ENCODE measurements around the gene WSCD2. TPM values are rescaled to one million over a fixed set of nuclear protein-coding genes. Genes with fewer than 3 reads are reported as not detected.

The WSCD2 gene
- total RNA-seq, 3 donors from 2014 or later, result 0.53 to 2.0 (median 0.72) TPM

GRCh38 chr12:108194585-108194984, 65.5 kb downstream of the WSCD2 start:
- no peak overlapping the region for H3K4me3 ChIP-seq
- no peak for TF ChIP-seq CTCF (IDR thresholded peaks at IDR 0.05)
- no peak for ATAC-seq
- intact Hi-C loops (cut with DNase I, micrococcal nuclease), result loop anchor here in 1 of 2 donors (10.0 kb wide), 1 partner anchor 210 kb away; no protein-coding TSS in a partner anchor
- no peak for DNase-seq
- H3K4me1 ChIP-seq (ENCODE audit: low read depth), result no peaks in the 10 kb centered on the region
- H3K9me3 ChIP-seq, result no peaks in the 10 kb centered on the region
- no peaks in the 10 kb centered on the region for H3K36me3 ChIP-seq (ENCODE audit: low read depth)

GRCh38 chr12:108196319-108196718, 67.2 kb downstream of the WSCD2 start:
- H3K9me3 ChIP-seq, result no peaks in the 10 kb centered on the region

GRCh38 chr12:108196921-108197320, 67.8 kb downstream of the WSCD2 start:
- no peak for TF ChIP-seq CTCF (IDR thresholded peaks at IDR 0.05)
- no peak for ATAC-seq
- intact Hi-C loops (cut with DNase I, micrococcal nuclease), result loop anchor here in 1 of 2 donors (10.0 kb wide), 1 partner anchor 212 kb away; no protein-coding TSS in a partner anchor
- Histone ChIP-seq H3K9me3 (no peaks in the 10 kb centered on the region), H3K4me1 (ENCODE audit: low read depth) (no peaks in the 10 kb centered on the region), H3K4me3 (no peak overlapping the region), H3K36me3 (ENCODE audit: low read depth) (no peaks in the 10 kb centered on the region)
- no peak for DNase-seq

More at GRCh38 chr12:108196319-108196718, 67.2 kb downstream of the WSCD2 start:
- H3K4me3 ChIP-seq, result no peak overlapping the region
- DNase-seq (no peak), ATAC-seq (no peak)
- intact Hi-C loops (cut with DNase I, micrococcal nuclease), result loop anchor here in 1 of 2 donors (10.0 kb wide), 1 partner anchor 212 kb away; no protein-coding TSS in a partner anchor
- no peak for TF ChIP-seq CTCF (IDR thresholded peaks at IDR 0.05)
- H3K4me1 ChIP-seq (ENCODE audit: low read depth), result no peaks in the 10 kb centered on the region
- no peaks in the 10 kb centered on the region for H3K36me3 ChIP-seq (ENCODE audit: low read depth)

GRCh38 chr12:108198043-108198442, 69.0 kb downstream of the WSCD2 start:
- intact Hi-C loops (cut with DNase I, micrococcal nuclease), result loop anchor here in 1 of 2 donors (10.0 kb wide), 1 partner anchor 213 kb away; no protein-coding TSS in a partner anchor
- Histone ChIP-seq H3K36me3 (ENCODE audit: low read depth) (no peaks in the 10 kb centered on the region), H3K4me3 (no peak overlapping the region), H3K4me1 (ENCODE audit: low read depth) (no peaks in the 10 kb centered on the region), H3K9me3 (no peaks in the 10 kb centered on the region)
- no peak for TF ChIP-seq CTCF (IDR thresholded peaks at IDR 0.05)
- no peak for ATAC-seq
- no peak for DNase-seq

GRCh38 chr12:108199106-108199505, 70.0 kb downstream of the WSCD2 start:
- H3K36me3 ChIP-seq (ENCODE audit: low read depth), result no peaks in the 10 kb centered on the region
- H3K4me1 ChIP-seq (ENCODE audit: low read depth), result no peaks in the 10 kb centered on the region
- peaks cover 5% of the 10 kb centered on the region for H3K9me3 ChIP-seq
- no peak overlapping the region for H3K4me3 ChIP-seq
- no peak for TF ChIP-seq CTCF (IDR thresholded peaks at IDR 0.05)
- DNase-seq (no peak), ATAC-seq (no peak)
- intact Hi-C loops (cut with DNase I, micrococcal nuclease), result loop anchor here in 1 of 2 donors (10.0 kb wide), 1 partner anchor 214 kb away; no protein-coding TSS in a partner anchor

GRCh38 chr12:108201808-108202207, 72.7 kb downstream of the WSCD2 start:
- ATAC-seq (no peak), DNase-seq (no peak)
- no peak overlapping the region for H3K4me3 ChIP-seq
- H3K36me3 ChIP-seq (ENCODE audit: low read depth), result no peaks in the 10 kb centered on the region
- H3K9me3 ChIP-seq, result peaks cover 5% of the 10 kb centered on the region
- TF ChIP-seq CTCF (IDR thresholded peaks at IDR 0.05), result no peak
- H3K4me1 ChIP-seq (ENCODE audit: low read depth), result no peaks in the 10 kb centered on the region
- intact Hi-C loops (cut with DNase I, micrococcal nuclease), result no loop called here

Data from mucosa of descending colon (tissue), 3 donors.